HG03354 (cell line): ENCODE data around the gene ZNF629.

Source experiments
- ATAC-seq: cut with Tn5 transposase; IDR thresholded peaks from one replicate; pipeline ENCODE4 v1.9.1; 2021; ENCODE audit warnings: mild to moderate bottlenecking; ENCODE audit not compliant: unreplicated experiment, poor library complexity, severe bottlenecking

ZNF629 gene

GRCh38 chr16:30787613-30788378 is 791 bp upstream of the ZNF629 start:
- no peak for ATAC-seq

GRCh38 chr16:30786115-30786935 is 680 bp downstream of the ZNF629 start:
- no peak for ATAC-seq

GRCh38 chr16:30785126-30786106 is 1.6 kb downstream of the ZNF629 start:
- no peak for ATAC-seq

- no peak for ATAC-seq
Measured at GRCh38 chr16:30784215-30784614, 2.8 kb downstream of the ZNF629 start.

- no peak for ATAC-seq
Measured at GRCh38 chr16:30783280-30784109, 3.5 kb downstream of the ZNF629 start.

GRCh38 chr16:30782486-30783279 is 4.3 kb downstream of the ZNF629 start:
- ATAC-seq = no peak

- no peak for ATAC-seq
Measured at GRCh38 chr16:30780549-30780948, 6.5 kb downstream of the ZNF629 start.

- ATAC-seq = no peak
Measured at GRCh38 chr16:30780021-30780420, 7.0 kb downstream of the ZNF629 start.

- no peak for ATAC-seq
Measured at GRCh38 chr16:30779596-30779995, 7.4 kb downstream of the ZNF629 start.

GRCh38 chr16:30778549-30779244 is 8.3 kb downstream of the ZNF629 start:
- ATAC-seq = no peak

- ATAC-seq = no peak
Measured at GRCh38 chr16:30777591-30778297, 9.3 kb downstream of the ZNF629 start.

- ATAC-seq = peak; percentile 75
Measured at GRCh38 chr16:30775392-30776188, 11.4 kb downstream of the ZNF629 start.

- no peak for ATAC-seq
Measured at GRCh38 chr16:30775131-30775391, 11.9 kb downstream of the ZNF629 start.

- no peak for ATAC-seq
Measured at GRCh38 chr16:30774367-30775130, 12.5 kb downstream of the ZNF629 start.

GRCh38 chr16:30773826-30774225 is 13.2 kb downstream of the ZNF629 start:
- no peak for ATAC-seq

GRCh38 chr16:30771726-30772125 is 15.3 kb downstream of the ZNF629 start:
- no peak for ATAC-seq
